ENCODE data around the gene ECI1. TPM values are rescaled to one million over a fixed set of nuclear protein-coding genes. Genes with fewer than 3 reads are reported as not detected.
A peak's percentile ranks its signal among the peaks of the same experiment; 100 is the strongest.
"Not testable (repeated sequence)": the region's sequence is repeated elsewhere in the genome, so short reads cannot be mapped to it uniquely, and the experiment has no call there.

ECI1 gene
- total RNA-seq, 1 donor from 2014 or later = 47.8 TPM

- DNase-seq (ENCODE audit: low spot score) = no peak
Measured at GRCh38 chr16:2278956-2279800, 27.8 kb upstream of the ECI1 start.

- no peak for DNase-seq (ENCODE audit: low spot score)
Measured at GRCh38 chr16:2278272-2278608, 26.9 kb upstream of the ECI1 start.

GRCh38 chr16:2277466-2278271 is 26.3 kb upstream of the ECI1 start:
- DNase-seq (ENCODE audit: low spot score) = no peak

- no peak for DNase-seq (ENCODE audit: low spot score)
Measured at GRCh38 chr16:2276368-2277195, 25.2 kb upstream of the ECI1 start.

DNA sequence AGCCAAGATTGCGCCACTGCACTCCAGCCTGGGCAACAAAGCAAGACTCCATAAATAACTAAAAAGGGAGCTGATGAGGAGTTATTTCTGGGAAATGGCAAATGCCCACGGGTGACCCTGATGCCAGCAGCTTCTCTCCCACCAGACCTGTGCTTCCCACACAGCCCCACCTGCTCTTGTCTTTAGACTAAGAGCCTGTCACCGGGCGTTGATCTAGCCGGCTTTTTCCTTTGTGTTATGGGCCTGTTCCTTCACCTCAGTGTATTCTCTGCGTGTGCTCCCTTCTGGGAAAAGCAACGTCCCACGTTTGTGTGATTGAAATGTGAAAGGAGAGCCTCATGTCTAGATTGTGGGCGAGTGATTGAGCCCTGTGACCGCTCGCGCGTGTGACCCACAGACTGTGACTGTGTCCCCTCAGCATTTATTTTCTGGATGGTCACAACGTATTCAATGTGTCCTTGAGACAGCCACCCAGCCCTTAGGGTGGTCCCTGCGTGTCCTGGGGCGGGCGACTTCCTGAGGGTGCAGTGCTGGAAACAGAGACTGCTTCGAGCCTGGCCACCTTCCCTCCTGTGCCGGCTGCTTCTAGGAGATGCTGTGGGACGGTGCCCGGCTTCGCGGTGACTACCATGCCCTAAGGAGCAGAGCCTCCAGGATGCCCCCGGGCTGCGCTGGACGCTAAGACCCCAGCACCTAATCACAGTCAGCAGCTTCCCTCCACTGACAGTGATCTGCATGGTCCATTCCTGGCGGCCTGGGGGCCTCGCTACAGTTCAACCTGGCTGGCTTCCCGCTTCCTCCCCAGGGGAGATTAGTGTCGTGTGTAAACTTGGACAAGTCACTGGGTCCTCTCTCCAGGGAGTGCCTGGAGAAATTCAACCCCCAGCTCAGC is 24.3 kb upstream of the ECI1 start:
- DNase-seq (ENCODE audit: low spot score) = no peak

DNA sequence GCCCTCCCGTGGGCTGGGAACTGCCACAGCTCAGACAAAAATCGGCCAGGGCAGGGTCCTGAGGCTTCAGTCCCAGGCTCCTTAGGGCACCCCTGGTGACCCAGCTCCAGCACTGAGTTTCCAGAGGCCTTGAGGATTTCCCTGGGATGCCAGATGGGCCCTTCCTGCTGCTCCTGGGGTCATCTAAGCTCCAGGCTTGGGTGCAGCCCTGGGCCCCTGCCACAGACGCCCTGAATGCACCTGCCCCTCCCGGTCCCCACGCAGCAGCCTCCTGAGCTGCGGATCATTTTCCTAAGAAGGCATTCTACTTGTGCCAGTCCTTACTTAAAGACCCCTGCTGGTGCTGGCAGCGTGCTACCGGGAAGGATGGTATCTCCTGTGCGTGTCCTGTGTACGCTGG is 22.5 kb upstream of the ECI1 start:
- no peak for DNase-seq (ENCODE audit: low spot score)

GRCh38 chr16:2273484-2273883 is 22.1 kb upstream of the ECI1 start:
- DNase-seq (ENCODE audit: low spot score) = no peak

DNA sequence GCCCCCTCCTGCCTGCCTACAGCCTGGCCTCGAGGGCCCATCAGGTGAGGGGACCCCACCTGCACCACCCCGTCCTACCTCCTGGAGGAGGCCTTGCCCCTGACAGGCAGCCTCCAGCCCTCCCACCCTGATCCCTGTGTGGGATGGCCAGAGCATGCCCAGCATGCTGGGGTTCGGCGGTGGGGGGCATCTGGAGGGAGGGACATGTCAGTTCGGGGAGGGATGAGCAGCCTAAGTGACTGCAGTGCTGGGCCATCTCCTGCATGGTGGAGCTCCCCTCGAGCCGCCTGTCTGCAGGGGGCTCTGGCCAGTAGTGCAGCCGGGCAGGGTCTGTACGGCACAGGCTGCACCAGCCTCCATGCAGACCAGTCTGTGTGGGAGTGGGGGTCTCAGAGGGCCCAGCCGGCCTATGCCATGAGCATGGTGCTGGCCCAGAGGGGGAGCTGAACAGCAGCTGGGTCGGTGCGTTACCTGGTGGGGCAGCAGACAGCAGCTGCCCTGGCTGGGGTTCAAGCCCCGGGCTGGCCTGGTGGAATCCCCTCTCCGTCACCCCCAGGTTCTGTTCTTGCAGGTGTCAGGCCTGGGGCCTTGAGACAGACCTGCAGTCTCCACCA is 20.6 kb upstream of the ECI1 start:
- no peak for DNase-seq (ENCODE audit: low spot score)

DNA sequence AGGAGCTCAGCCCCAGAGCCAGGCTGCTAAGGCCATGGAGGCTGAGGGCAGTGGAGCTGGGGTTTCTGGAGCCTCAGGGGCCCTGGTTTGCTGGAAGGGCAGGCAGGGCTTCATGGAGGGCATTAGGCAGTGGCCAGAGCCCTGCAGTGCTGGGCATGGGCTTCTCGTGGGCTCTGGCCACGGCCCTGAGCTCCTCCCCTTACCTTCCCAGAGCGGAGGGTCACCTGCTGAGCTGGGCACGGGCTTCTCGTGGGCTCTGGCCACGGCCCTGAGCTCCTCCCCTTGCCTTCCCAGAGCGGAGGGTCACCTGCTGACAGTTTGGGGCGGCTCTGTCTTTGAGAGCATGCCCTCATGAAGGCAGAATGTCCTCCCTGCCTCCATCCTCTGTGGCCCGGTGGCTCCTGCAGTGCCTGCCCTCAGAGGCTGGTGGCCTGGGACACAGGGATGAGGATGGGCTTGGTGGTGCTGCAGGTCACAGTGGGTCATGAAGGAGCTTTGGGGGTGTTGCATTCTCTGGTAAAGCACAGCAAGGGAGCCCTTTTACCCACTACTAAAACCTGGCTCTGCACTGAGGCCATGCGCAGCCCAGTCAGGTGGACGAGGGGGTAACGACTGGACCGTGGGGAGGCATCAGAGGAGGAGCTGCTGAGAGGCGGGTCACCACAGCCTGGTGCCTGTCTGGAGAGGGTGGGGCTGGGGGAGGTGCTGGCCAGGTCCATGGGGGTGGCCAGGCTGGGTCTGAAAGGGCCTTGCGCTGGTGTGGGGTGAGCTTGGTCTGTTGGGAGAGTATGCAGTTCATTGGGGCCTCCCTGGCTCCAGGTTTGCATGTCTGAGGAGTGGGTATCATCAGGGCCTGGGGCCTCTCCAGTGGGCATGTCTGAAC is 19.4 kb upstream of the ECI1 start:
- no peak for DNase-seq (ENCODE audit: low spot score)

- no peak for DNase-seq (ENCODE audit: low spot score)
Measured at GRCh38 chr16:2270070-2270462, 18.7 kb upstream of the ECI1 start.

DNA sequence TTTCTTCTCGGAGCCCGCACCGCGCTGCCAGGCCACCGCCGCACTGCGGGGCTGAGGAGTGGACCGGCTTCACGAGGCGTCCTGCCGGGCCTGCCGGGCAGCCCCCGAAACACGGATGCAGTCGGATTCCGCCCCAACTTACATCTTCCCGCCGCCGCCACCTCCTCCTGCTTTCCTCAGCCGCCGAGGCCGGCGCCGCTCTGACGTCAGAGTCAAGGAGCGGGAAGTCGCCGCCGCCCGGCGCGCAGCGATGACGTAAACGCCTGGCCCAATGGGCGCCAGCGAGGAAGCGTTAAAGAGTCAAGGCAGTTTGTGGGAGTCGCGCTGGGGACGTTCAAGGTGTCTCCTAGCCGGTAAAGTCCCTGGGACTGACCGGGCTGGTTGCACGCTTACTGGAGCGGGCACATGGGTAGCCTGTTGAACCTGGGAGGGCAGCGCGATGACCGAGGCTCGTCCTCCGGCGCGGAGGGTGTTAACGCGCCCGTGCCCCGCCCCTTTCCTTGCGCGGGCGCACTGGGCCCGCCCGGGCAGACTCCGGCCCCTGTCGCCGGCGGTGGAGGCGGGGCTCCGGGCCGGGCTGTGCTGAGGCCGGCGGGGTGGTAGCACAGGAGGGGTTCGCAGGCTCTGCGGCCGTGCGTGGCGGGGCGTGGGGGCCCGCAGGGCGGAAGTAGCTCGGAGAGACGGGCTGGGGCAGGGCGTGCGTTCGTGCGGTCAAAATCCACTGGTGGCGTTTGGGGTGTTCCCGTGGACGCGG is 16.7 kb upstream of the ECI1 start, which contains the start of gene RNPS1:
TSS of gene RNPS1 (minus strand) at position 214 of the 754 bp plus-strand sequence. CDS start 3,483 bp downstream, outside the sequence.
- peak; percentile 97 for DNase-seq (ENCODE audit: low spot score)

DNA sequence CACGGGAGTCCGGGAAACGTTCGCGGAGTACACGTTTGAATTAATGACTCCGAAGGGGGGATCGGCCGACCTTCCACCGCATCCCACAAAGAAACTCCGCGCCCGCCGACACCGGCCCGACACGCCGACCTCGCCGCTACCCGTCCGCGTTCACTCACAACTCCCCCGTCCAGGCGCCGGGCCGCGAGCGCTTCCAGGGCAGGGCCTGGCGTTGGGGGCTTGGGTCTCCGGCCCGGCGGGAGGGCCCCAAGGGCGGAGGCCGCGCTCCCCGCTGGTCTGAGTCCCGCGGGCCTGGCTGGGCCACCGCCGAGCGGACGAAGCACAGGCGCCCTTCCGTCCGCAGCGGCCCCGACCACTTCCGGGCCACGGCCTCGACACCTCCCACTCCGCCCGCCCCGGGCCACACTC is 16.1 kb upstream of the ECI1 start:
- not testable (repeated sequence) for DNase-seq (ENCODE audit: low spot score)

DNA sequence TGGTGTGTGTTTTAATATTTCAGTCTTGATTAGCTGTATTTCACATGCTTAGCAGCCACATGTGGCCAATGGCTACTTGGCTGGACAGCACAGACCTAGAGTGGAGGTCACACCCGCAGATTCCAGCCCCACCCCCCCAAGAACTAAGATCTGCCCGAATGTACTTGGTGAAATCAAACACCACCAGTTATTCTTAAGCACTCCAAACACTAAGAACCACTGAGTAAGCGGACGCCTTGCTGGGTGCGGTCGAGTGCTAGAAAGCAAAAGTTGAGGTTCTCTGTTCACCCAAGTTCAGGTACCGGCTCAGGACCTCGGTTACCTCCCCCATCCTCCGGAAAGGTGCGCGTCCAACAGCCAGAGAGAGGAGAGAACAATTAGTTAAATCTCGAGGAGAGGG is 15.5 kb upstream of the ECI1 start:
- not testable (repeated sequence) for DNase-seq (ENCODE audit: low spot score)

DNA sequence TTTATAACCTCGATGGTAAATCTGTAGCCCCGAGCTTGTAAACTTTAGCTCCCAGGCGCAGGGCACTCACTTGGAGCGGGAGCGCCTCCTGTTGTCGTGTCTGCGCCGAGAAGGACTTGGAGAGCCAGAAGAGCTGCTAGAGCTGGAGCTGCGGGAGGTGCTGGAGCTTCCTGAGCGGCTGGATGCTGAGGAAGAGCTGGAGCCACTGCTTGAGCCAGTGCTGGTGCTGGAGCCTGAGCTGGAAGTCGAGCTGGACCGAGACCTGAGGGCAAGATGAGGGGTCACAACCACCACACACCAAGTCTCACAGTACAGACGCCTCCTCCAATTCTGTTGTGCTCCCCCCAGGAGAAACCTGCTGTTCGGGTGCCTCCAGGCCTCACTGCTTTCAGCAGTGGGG is 11.6 kb upstream of the ECI1 start:
- DNase-seq (ENCODE audit: low spot score) = not testable (repeated sequence)

DNA sequence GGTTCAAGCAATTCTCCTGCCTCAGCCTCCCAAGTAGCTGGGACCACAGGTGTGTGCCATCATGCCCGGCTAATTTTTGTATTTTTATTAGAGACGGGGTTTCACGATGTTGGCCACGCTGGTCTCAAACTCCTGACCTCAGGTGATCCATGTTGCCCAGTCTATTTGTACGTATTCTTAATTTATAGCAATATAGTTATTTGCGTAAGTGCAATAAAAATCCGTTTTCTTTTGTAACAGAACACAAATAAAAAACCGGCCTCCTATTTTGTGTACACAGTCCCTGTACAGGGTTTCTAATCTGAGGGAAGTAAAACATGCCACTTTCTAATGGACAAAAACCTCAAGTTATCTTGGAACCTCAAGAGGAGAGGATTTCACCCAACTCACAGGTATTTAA is 8.9 kb upstream of the ECI1 start:
- no peak for DNase-seq (ENCODE audit: low spot score)

- DNase-seq (ENCODE audit: low spot score) = not testable (repeated sequence)
Measured at GRCh38 chr16:2258530-2258929, 7.1 kb upstream of the ECI1 start.

GRCh38 chr16:2257726-2258125 is 6.3 kb upstream of the ECI1 start:
- no peak for DNase-seq (ENCODE audit: low spot score)

- DNase-seq (ENCODE audit: low spot score) = no peak
Measured at GRCh38 chr16:2256531-2257140, 5.2 kb upstream of the ECI1 start.

Measured in ureter (tissue), 1 donor.